Measurements from ENCODE around the gene HTRA3. TPM values are rescaled to one million over a fixed set of nuclear protein-coding genes. Genes with fewer than 3 reads are reported as not detected.

Gene HTRA3
- total RNA-seq, 2 experiments from 2014 or later = not detected

- no TSS peak for BruUV-seq (replicated peaks)
- H3K4me3 ChIP-seq (ENCODE audit: low read depth, low read length, poor library complexity, severe bottlenecking) = no peak overlapping the region
- POLR2A ChIA-PET = no interaction called here
- H3K27ac ChIP-seq (ENCODE audit: low read depth, low read length, poor library complexity, severe bottlenecking) = no peak overlapping the region
- no peak overlapping the region for H2AFZ ChIP-seq (ENCODE audit: low read length)
- no peaks in the 10 kb centered on the region for H3K36me3 ChIP-seq (ENCODE audit: insufficient read depth, low read length)
- no peaks in the 10 kb centered on the region for H4K20me1 ChIP-seq (ENCODE audit: insufficient read depth, low read length)
- DNase-seq (ENCODE audit: low spot score) = no peak
- H3K4me1 ChIP-seq (ENCODE audit: insufficient read depth, low read length, poor library complexity, severe bottlenecking) = no peaks in the 10 kb centered on the region
- CTCF ChIA-PET (ENCODE audit: unreplicated experiment) = no interaction called here
- H3K4me2 ChIP-seq (ENCODE audit: low read length) = no peak overlapping the region
- no peaks in the 10 kb centered on the region for H3K79me2 ChIP-seq (ENCODE audit: insufficient read depth, low read depth, low read length)
- no peaks in the 10 kb centered on the region for H3K9me2 ChIP-seq (ENCODE audit: insufficient read depth, low read length)
- intact Hi-C loops (cut with micrococcal nuclease; ENCODE audit: unreplicated experiment) = no loop called here
- H3K9me3 ChIP-seq (ENCODE audit: low read length) = no peaks in the 10 kb centered on the region
- TF ChIP-seq, protein P1, sequence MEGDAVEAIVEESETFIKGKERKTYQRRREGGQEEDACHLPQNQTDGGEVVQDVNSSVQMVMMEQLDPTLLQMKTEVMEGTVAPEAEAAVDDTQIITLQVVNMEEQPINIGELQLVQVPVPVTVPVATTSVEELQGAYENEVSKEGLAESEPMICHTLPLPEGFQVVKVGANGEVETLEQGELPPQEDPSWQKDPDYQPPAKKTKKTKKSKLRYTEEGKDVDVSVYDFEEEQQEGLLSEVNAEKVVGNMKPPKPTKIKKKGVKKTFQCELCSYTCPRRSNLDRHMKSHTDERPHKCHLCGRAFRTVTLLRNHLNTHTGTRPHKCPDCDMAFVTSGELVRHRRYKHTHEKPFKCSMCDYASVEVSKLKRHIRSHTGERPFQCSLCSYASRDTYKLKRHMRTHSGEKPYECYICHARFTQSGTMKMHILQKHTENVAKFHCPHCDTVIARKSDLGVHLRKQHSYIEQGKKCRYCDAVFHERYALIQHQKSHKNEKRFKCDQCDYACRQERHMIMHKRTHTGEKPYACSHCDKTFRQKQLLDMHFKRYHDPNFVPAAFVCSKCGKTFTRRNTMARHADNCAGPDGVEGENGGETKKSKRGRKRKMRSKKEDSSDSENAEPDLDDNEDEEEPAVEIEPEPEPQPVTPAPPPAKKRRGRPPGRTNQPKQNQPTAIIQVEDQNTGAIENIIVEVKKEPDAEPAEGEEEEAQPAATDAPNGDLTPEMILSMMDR (conservative IDR thresholded peaks at IDR 0.05; ENCODE audit: low read length) = no peak
- TF ChIP-seq EZH2phosphoT487 (IDR thresholded peaks at IDR 0.05; ENCODE audit: borderline replicate concordance, low read depth, low read length) = no peak
Measured at GRCh38 chr4:8283161-8283560, 13.6 kb downstream of the HTRA3 start.

GRCh38 chr4:8283631-8284121 is 14.1 kb downstream of the HTRA3 start:
- Histone ChIP-seq H3K4me3 (ENCODE audit: low read depth, low read length, poor library complexity, severe bottlenecking) (no peak overlapping the region), H3K36me3 (ENCODE audit: insufficient read depth, low read length) (no peaks in the 10 kb centered on the region), H4K20me1 (ENCODE audit: insufficient read depth, low read length) (no peaks in the 10 kb centered on the region), H3K9me2 (ENCODE audit: insufficient read depth, low read length) (no peaks in the 10 kb centered on the region), H3K27ac (ENCODE audit: low read depth, low read length, poor library complexity, severe bottlenecking) (no peak overlapping the region), H3K4me2 (ENCODE audit: low read length) (no peak overlapping the region), H3K4me1 (ENCODE audit: insufficient read depth, low read length, poor library complexity, severe bottlenecking) (no peaks in the 10 kb centered on the region), H3K79me2 (ENCODE audit: insufficient read depth, low read depth, low read length) (no peaks in the 10 kb centered on the region), H3K9me3 (ENCODE audit: low read length) (no peaks in the 10 kb centered on the region), H2AFZ (ENCODE audit: low read length) (no peak overlapping the region)
- ChIA-PET POLR2A (no interaction called here), CTCF (ENCODE audit: unreplicated experiment) (no interaction called here)
- BruUV-seq (replicated peaks) = no TSS peak
- DNase-seq (ENCODE audit: low spot score) = peak; percentile 49
- TF ChIP-seq, protein P1 (conservative IDR thresholded peaks at IDR 0.05; ENCODE audit: low read length) = peak; percentile 46
- TF ChIP-seq EZH2phosphoT487 (IDR thresholded peaks at IDR 0.05; ENCODE audit: borderline replicate concordance, low read depth, low read length) = no peak
- intact Hi-C loops (cut with micrococcal nuclease; ENCODE audit: unreplicated experiment) = loop anchor here (1.0 kb wide), 1 partner anchor 120 kb away; no protein-coding TSS in a partner anchor

DNA sequence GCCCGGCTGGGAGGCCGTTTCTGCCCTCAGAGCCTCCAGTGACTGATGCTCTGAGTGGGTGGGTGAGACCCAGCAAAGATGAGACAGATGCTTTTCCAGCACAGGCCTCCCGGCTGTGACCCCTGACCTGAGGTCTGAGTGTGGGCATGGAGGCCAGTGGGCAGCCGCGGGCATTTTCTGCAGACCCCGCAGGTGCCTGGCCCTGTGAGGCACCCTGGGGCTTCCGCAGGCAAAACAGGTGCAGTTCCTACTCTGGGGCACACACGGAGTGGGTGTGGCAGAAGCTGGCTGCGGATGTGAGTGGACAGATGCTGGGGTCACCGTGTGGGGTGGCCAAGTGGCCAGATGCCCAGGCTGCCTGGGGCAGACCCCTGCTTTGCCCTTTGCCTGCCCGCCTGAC is 14.8 kb downstream of the HTRA3 start:
- Histone ChIP-seq H4K20me1 (ENCODE audit: insufficient read depth, low read length) (no peaks in the 10 kb centered on the region), H3K9me2 (ENCODE audit: insufficient read depth, low read length) (no peaks in the 10 kb centered on the region), H3K36me3 (ENCODE audit: insufficient read depth, low read length) (no peaks in the 10 kb centered on the region), H3K9me3 (ENCODE audit: low read length) (no peaks in the 10 kb centered on the region), H3K27ac (ENCODE audit: low read depth, low read length, poor library complexity, severe bottlenecking) (no peak overlapping the region), H3K4me2 (ENCODE audit: low read length) (no peak overlapping the region), H2AFZ (ENCODE audit: low read length) (no peak overlapping the region), H3K79me2 (ENCODE audit: insufficient read depth, low read depth, low read length) (no peaks in the 10 kb centered on the region), H3K4me3 (ENCODE audit: low read depth, low read length, poor library complexity, severe bottlenecking) (no peak overlapping the region), H3K4me1 (ENCODE audit: insufficient read depth, low read length, poor library complexity, severe bottlenecking) (no peaks in the 10 kb centered on the region)
- TF ChIP-seq, protein P1 (conservative IDR thresholded peaks at IDR 0.05; ENCODE audit: low read length) = no peak
- no peak for TF ChIP-seq EZH2phosphoT487 (IDR thresholded peaks at IDR 0.05; ENCODE audit: borderline replicate concordance, low read depth, low read length)
- ChIA-PET CTCF (ENCODE audit: unreplicated experiment) (no interaction called here), POLR2A (no interaction called here)
- BruUV-seq (replicated peaks) = no TSS peak
- no peak for DNase-seq (ENCODE audit: low spot score)
- intact Hi-C loops (cut with micrococcal nuclease; ENCODE audit: unreplicated experiment) = loop anchor here (1.0 kb wide), 1 partner anchor 119 kb away; no protein-coding TSS in a partner anchor
